Chondrocyte (in vitro differentiated cells): Measurements from ENCODE around the gene TXNDC17. TPM values are rescaled to one million over a fixed set of nuclear protein-coding genes. Genes with fewer than 3 reads are reported as not detected.

ENCODE experiments used
- DNase-seq: peaks from one replicate; pipeline ENCODE4 v3.0.0; 2021; ENCODE audit warnings: mixed read lengths, low spot score
- H3K27ac Mint-ChIP-seq: one replicate; pipeline ENCODE4 v1.8.0; 2021; ENCODE audit warnings: mild to moderate bottlenecking, moderate library complexity, mixed read lengths; ENCODE audit not compliant: unreplicated experiment
- H3K27me3 Mint-ChIP-seq: 2 replicates; pipeline ENCODE4 v1.8.0; 2021; ENCODE audit warnings: low read depth, mixed read lengths
- H3K36me3 Mint-ChIP-seq: 2 replicates; pipeline ENCODE4 v1.8.0; 2021; ENCODE audit warnings: low read depth, mixed read lengths
- H3K4me1 Mint-ChIP-seq: 2 replicates; pipeline ENCODE4 v1.8.0; 2021; ENCODE audit warnings: low read depth, mild to moderate bottlenecking, mixed read lengths
- H3K4me3 Mint-ChIP-seq: one replicate; pipeline ENCODE4 v1.8.0; 2021; ENCODE audit warnings: mild to moderate bottlenecking, moderate library complexity, mixed read lengths; ENCODE audit not compliant: unreplicated experiment
- H3K9me3 Mint-ChIP-seq: 2 replicates; pipeline ENCODE4 v1.8.0; 2021; ENCODE audit warnings: low read depth, mixed read lengths
- total RNA-seq: library from RNA; stranded (reverse); gene quantifications from 3 replicates; pipeline ENCODE4 v1.2.1, GENCODE V29; 2021
- TF ChIP-seq, protein P1 (sequence below): fragments of 200-600 bp; sonication (generic); IDR thresholded peaks from 2 replicates; pipeline ENCODE4 v1.5.0; 2021; ENCODE audit warnings: antibody characterized with exemption, mild to moderate bottlenecking, moderate library complexity

The TXNDC17 gene
- total RNA-seq, 1 donor from 2014 or later = 76.1 TPM

DNA sequence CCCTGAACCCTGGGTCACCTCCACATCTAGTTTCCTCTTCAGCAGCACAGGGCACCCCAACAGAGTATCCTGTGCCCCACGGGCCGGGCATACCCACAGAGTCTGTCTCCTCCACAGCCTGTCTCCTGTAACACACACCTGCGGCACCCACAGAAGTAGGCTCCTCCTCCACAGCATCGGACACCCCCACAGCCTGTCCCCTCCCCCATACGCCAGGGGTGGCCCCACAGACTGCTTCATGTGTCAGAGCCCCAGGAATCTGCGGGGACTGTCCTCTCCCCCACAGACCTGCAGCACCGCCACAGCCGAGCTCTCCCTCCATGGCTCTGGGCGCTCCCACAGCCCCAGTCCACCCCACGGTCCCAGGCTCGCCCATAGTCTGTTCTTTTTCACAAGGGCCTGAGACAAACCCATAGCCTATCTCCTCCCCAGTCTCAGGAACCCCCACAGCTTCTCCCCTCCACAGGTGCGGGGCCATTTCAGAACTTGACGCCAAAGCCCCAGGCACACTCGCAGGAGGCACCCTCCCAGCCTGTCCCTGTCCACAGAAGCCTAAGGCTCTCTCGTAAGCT lies 1.8 kb upstream of the TXNDC17 start:
- Mint-ChIP-seq H3K4me3 (peak overlapping the region; percentile 82), H3K27ac (peak overlapping the region; percentile 95), H3K9me3 (no peaks in the 10 kb centered on the region), H3K4me1 (peaks cover 35% of the 10 kb centered on the region), H3K36me3 (peaks cover 7% of the 10 kb centered on the region), H3K27me3 (no peaks in the 10 kb centered on the region)
- TF ChIP-seq, protein P1, sequence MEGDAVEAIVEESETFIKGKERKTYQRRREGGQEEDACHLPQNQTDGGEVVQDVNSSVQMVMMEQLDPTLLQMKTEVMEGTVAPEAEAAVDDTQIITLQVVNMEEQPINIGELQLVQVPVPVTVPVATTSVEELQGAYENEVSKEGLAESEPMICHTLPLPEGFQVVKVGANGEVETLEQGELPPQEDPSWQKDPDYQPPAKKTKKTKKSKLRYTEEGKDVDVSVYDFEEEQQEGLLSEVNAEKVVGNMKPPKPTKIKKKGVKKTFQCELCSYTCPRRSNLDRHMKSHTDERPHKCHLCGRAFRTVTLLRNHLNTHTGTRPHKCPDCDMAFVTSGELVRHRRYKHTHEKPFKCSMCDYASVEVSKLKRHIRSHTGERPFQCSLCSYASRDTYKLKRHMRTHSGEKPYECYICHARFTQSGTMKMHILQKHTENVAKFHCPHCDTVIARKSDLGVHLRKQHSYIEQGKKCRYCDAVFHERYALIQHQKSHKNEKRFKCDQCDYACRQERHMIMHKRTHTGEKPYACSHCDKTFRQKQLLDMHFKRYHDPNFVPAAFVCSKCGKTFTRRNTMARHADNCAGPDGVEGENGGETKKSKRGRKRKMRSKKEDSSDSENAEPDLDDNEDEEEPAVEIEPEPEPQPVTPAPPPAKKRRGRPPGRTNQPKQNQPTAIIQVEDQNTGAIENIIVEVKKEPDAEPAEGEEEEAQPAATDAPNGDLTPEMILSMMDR = no peak
- no peak for DNase-seq

DNA sequence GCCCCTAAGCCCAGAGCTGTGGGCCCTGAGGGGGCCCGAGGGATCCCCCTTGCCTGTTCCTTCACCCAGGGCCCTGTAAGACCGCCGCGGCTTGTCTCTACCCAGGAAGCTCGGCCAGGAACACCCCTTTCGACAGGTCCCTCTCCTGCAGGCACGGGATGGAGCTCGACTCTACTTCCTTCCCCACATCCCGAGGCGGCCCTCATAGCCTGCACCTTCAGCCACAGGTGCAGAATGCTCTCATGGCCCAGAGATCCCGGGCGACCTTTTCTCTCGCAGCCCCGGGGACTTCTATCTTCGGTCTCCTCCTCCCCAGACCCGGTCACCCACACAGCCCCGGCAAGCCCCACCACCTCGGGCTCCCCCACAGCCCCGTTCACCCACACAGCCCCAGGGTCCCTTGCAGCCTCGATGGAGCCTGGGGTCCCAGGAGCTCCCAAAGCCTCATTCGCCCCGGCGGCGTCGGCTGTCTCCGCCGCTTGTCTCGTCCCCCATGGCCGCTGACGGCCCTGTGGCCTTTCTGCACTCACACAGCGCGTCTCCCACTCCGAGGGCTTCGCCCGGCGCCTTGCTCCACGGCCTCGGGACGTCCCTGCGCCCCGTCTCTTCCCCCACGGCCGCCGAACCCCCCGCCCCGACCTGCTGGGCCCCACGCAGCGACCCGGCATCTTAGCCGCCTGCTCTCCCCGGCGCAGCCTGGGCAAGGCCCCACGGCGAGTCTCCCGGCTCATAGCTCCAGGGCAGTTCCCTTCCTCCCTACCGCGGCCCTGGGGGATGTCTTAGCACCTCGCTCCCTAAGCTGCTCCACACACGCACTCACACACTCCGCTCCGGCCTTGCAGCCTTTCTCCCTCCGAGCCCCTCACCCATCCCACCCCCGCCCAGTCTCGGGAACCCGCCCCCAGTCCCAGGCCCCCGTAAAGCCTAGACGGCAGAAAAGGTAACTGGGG lies 999 bp upstream of the TXNDC17 start:
- no peak for DNase-seq
- H3K4me1 Mint-ChIP-seq = peaks cover 35% of the 10 kb centered on the region
- H3K4me3 Mint-ChIP-seq = peak overlapping the region; percentile 82
- H3K36me3 Mint-ChIP-seq = peaks cover 4% of the 10 kb centered on the region
- H3K27ac Mint-ChIP-seq = peak overlapping the region; percentile 95
- H3K27me3 Mint-ChIP-seq = no peaks in the 10 kb centered on the region
- TF ChIP-seq, protein P1 = no peak
- no peaks in the 10 kb centered on the region for H3K9me3 Mint-ChIP-seq

DNA sequence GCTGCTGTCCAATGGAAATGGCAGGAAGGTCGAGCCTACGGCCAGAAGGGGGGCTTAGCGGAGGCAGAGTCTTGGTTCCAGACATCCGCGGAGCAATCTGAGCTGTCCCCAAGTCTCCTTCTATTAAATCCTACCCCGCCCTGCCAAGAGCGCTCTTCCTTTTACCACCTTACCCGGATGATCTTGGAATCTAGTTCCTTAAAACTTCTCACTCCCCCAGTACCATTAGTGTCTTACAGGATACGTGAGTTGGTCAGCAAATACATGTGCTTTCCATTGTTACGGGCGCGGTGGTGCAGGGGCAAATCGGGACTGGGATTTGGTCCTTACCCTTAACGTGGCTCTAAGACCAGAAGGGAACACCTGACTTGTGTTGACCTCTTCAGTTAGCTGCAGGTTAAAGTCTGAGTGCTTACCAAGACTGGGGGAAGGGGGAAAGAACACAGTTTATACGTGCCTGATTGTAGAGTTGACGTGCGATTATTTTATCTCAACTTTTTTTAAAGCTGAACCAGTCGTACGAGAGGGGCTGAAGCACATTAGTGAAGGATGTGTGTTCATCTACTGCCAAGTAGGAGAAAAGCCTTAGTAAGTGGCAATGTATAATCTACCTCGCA lies 495 bp downstream of the TXNDC17 start:
- Mint-ChIP-seq H3K27ac (peak overlapping the region; percentile 95), H3K9me3 (no peaks in the 10 kb centered on the region), H3K4me1 (peaks cover 35% of the 10 kb centered on the region), H3K36me3 (peaks cover 2% of the 10 kb centered on the region), H3K4me3 (peak overlapping the region; percentile 82), H3K27me3 (no peaks in the 10 kb centered on the region)
- no peak for DNase-seq
- TF ChIP-seq, protein P1 = no peak

DNA sequence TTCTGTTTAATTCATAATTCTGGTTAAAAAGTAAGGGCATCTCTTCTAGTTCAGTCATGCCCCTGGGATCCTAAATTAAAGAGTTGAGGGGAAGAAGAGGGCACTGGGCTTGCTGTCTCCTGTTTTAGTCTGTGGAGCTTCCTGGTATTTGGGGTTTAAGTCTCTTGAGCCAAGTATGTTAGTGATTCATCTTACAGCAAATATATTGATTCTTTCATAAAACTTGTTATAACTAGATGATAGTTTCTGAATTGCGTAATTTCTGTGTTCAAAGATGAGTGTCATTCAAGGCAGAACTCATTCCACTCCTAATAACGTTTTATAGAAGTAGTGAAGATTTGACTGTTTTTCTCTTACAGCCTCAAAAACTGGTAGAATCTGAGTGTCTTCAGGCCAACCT lies 1.7 kb downstream of the TXNDC17 start:
- Mint-ChIP-seq H3K27me3 (no peaks in the 10 kb centered on the region), H3K36me3 (peaks cover 2% of the 10 kb centered on the region)

More for the DNA sequence above, 1.7 kb downstream of the TXNDC17 start:
- Mint-ChIP-seq H3K4me1 (peaks cover 35% of the 10 kb centered on the region), H3K9me3 (no peaks in the 10 kb centered on the region), H3K27ac (peak overlapping the region; percentile 63), H3K4me3 (peak overlapping the region; percentile 82)
- DNase-seq = no peak
- TF ChIP-seq, protein P1 = no peak
